ENCODE data around the gene LRP1-AS. TPM values are rescaled to one million over a fixed set of nuclear protein-coding genes. Genes with fewer than 3 reads are reported as not detected.

Gene LRP1-AS
- total RNA-seq, 1 experiment from 2014 or later = not detected

DNA sequence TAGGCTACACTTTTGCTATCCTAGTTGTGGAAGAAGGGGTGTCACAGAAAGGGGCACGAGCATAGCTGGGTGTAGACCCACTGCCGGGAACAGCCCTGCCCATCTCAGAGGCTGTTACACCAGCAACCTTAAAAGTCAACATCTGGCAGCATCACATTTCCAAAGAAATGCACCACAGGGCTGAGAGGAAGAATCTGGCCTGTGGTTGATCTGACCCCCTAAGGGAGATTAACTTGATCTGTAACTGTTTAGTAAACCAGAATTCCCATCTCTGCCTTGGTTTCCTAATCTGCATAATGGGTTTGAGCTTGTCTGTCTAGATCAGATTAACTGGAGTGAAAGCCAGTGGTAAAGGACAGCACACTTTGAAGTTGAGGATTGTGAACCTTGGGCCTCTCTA, 1.3 kb downstream of the LRP1-AS start:
- Histone ChIP-seq H3K4me1 (ENCODE audit: control insufficient read depth, insufficient read depth, low read length) (no peaks in the 10 kb centered on the region), H3K4me3 (ENCODE audit: low read depth in 2 of 2, low read length in 2 of 2) (no peak overlapping the region), H3K27ac (ENCODE audit: low read length) (no peak overlapping the region), H3K9me3 (ENCODE audit: control insufficient read depth, insufficient read depth, low read depth, low read length) (no peaks in the 10 kb centered on the region), H3K36me3 (ENCODE audit: control insufficient read depth, insufficient read depth, low read length) (no peaks in the 10 kb centered on the region), H3K27me3 (ENCODE audit: control insufficient read depth, insufficient read depth, low read length) (no peaks in the 10 kb centered on the region)
- ATAC-seq = no peak
- intact Hi-C loops (cut with micrococcal nuclease; ENCODE audit: unreplicated experiment) (no loop called here), in situ Hi-C loops (cut with HindIII; ENCODE audit: low pct_unique_long_range_greater_than_20kb, low sequenced_read_pairs) (no loop called here)
- no TSS peak for BruUV-seq (replicated peaks)
- POLR2A ChIA-PET = no interaction called here
- CTCF ChIA-PET = interaction anchor here (0.5 kb wide), 1 partner anchor 36 kb away, joined by 14 read pairs; no protein-coding TSS in a partner anchor
- no peak for DNase-seq (ENCODE audit: low read depth, low spot score)
- TF ChIP-seq, protein P1, sequence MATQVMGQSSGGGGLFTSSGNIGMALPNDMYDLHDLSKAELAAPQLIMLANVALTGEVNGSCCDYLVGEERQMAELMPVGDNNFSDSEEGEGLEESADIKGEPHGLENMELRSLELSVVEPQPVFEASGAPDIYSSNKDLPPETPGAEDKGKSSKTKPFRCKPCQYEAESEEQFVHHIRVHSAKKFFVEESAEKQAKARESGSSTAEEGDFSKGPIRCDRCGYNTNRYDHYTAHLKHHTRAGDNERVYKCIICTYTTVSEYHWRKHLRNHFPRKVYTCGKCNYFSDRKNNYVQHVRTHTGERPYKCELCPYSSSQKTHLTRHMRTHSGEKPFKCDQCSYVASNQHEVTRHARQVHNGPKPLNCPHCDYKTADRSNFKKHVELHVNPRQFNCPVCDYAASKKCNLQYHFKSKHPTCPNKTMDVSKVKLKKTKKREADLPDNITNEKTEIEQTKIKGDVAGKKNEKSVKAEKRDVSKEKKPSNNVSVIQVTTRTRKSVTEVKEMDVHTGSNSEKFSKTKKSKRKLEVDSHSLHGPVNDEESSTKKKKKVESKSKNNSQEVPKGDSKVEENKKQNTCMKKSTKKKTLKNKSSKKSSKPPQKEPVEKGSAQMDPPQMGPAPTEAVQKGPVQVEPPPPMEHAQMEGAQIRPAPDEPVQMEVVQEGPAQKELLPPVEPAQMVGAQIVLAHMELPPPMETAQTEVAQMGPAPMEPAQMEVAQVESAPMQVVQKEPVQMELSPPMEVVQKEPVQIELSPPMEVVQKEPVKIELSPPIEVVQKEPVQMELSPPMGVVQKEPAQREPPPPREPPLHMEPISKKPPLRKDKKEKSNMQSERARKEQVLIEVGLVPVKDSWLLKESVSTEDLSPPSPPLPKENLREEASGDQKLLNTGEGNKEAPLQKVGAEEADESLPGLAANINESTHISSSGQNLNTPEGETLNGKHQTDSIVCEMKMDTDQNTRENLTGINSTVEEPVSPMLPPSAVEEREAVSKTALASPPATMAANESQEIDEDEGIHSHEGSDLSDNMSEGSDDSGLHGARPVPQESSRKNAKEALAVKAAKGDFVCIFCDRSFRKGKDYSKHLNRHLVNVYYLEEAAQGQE (IDR thresholded peaks at IDR 0.05; ENCODE audit: insufficient read depth in 1 of 2, low read depth in 2 of 2, low read length in 1 of 2) = no peak
- TF ChIP-seq POLR2AphosphoS5 (IDR thresholded peaks at IDR 0.05; ENCODE audit: low read depth, low read length) (no peak), TCF7L2 (IDR thresholded peaks at IDR 0.05; ENCODE audit: low read depth, low read length) (no peak), SIN3A (IDR thresholded peaks at IDR 0.05; ENCODE audit: borderline replicate concordance, insufficient read depth, low read depth, low read length) (no peak)
- TF ChIP-seq, protein P2, sequence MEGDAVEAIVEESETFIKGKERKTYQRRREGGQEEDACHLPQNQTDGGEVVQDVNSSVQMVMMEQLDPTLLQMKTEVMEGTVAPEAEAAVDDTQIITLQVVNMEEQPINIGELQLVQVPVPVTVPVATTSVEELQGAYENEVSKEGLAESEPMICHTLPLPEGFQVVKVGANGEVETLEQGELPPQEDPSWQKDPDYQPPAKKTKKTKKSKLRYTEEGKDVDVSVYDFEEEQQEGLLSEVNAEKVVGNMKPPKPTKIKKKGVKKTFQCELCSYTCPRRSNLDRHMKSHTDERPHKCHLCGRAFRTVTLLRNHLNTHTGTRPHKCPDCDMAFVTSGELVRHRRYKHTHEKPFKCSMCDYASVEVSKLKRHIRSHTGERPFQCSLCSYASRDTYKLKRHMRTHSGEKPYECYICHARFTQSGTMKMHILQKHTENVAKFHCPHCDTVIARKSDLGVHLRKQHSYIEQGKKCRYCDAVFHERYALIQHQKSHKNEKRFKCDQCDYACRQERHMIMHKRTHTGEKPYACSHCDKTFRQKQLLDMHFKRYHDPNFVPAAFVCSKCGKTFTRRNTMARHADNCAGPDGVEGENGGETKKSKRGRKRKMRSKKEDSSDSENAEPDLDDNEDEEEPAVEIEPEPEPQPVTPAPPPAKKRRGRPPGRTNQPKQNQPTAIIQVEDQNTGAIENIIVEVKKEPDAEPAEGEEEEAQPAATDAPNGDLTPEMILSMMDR (IDR thresholded peaks at IDR 0.05) = no peak

DNA sequence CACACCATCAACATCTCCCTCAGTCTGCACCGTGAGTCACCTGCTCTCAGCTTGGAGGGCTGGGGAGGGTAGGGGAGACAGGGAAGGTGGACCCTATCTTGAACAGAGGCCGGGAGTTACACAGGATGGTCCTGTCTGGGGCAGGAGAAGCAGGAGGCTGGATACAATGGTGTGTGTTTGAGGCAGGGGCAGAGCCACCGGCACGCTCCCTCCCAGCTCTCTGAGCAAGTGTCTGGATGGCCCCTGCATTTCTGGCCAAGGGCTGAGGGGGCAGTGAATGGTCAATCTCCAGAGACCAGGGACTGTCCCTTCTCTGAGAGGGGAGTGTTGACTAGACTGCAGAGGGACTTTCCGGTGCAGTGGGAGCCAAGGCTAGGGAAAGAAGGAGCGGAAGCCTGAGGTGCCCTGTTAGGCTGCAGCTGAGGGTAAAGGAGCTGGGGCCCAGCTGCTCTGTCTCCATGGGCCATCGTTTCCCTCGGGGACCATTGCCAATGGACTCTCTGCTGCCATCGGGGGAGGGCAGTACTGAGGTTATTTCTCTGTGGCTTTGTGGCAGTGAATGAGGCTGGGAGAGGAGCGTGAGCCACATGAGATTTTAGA, 1.9 kb downstream of the LRP1-AS start:
- ATAC-seq (peak; percentile 50; the same call in 1 of the 2 replicates), DNase-seq (ENCODE audit: low read depth, low spot score) (no peak)
- BruUV-seq (replicated peaks) = no TSS peak
- H3K9me3 ChIP-seq (ENCODE audit: control insufficient read depth, insufficient read depth, low read depth, low read length) = no peaks in the 10 kb centered on the region
- ChIA-PET POLR2A (interaction anchor here (0.6 kb wide), 1 partner anchor 225 kb away, joined by 3 read pairs; no protein-coding TSS in a partner anchor), CTCF (interaction anchor here (0.5 to 0.7 kb wide), 4 partner anchors 36 to 388 kb away, joined by 3 to 14 read pairs (median 6); no protein-coding TSS in a partner anchor)
- H3K27ac ChIP-seq (ENCODE audit: low read length) = no peak overlapping the region
- H3K36me3 ChIP-seq (ENCODE audit: control insufficient read depth, insufficient read depth, low read length) = no peaks in the 10 kb centered on the region
- intact Hi-C loops (cut with micrococcal nuclease; ENCODE audit: unreplicated experiment) = no loop called here
- in situ Hi-C loops (cut with HindIII; ENCODE audit: low pct_unique_long_range_greater_than_20kb, low sequenced_read_pairs) = no loop called here
- no peak for TF ChIP-seq TCF7L2 (IDR thresholded peaks at IDR 0.05; ENCODE audit: low read depth, low read length)
- TF ChIP-seq, protein P2 (IDR thresholded peaks at IDR 0.05) = no peak
- no peak for TF ChIP-seq POLR2AphosphoS5 (IDR thresholded peaks at IDR 0.05; ENCODE audit: low read depth, low read length)
- TF ChIP-seq SIN3A (IDR thresholded peaks at IDR 0.05; ENCODE audit: borderline replicate concordance, insufficient read depth, low read depth, low read length) = no peak
- TF ChIP-seq, protein P1 (IDR thresholded peaks at IDR 0.05; ENCODE audit: insufficient read depth in 1 of 2, low read depth in 2 of 2, low read length in 1 of 2) = no peak
- no peaks in the 10 kb centered on the region for H3K27me3 ChIP-seq (ENCODE audit: control insufficient read depth, insufficient read depth, low read length)
- no peak overlapping the region for H3K4me3 ChIP-seq (ENCODE audit: low read depth in 2 of 2, low read length in 2 of 2)
- H3K4me1 ChIP-seq (ENCODE audit: control insufficient read depth, insufficient read depth, low read length) = no peaks in the 10 kb centered on the region
